ENCODE results near the gene CAPN5. TPM values are rescaled to one million over a fixed set of nuclear protein-coding genes. Genes with fewer than 3 reads are reported as not detected.

CAPN5 gene
- total and polyA plus RNA-seq, 10 of the 15 experiments (the other 5 are each of a cell fraction or from before 2014, with no cell fraction given): 0.02 to 0.33 (median 0.07) TPM; not detected in 3

GRCh38 chr11:77069336-77069968 is 2.7 kb downstream of the CAPN5 start:
- Histone ChIP-seq H3K4me3 (no peak overlapping the region), H3K4me2 (ENCODE audit: control insufficient read depth, insufficient read depth) (no peak overlapping the region), H4K20me1 (ENCODE audit: control insufficient read depth, insufficient read depth) (no peaks in the 10 kb centered on the region), H3K4me1 (ENCODE audit: control insufficient read depth, insufficient read depth, low read length) (peaks cover 6% of the 10 kb centered on the region), H3K9me3 (replicated peaks; ENCODE audit: control insufficient read depth, insufficient read depth, low read length) (no peaks in the 10 kb centered on the region), H2AFZ (ENCODE audit: control insufficient read depth, low read depth, low read length) (no peak overlapping the region), H3K36me3 (ENCODE audit: control insufficient read depth in 2 of 2, insufficient read depth in 2 of 2, low read length in 1 of 2) (no peaks in the 10 kb centered on the region), H3K79me2 (ENCODE audit: control insufficient read depth, insufficient read depth, low read length) (no peaks in the 10 kb centered on the region), H3K9ac (ENCODE audit: control insufficient read depth, insufficient read depth, low read length) (no peak overlapping the region), H3K27me3 (replicated peaks in 1 of 2; ENCODE audit: control insufficient read depth in 2 of 2, insufficient read depth in 2 of 2, low read length in 1 of 2) (peaks cover 0 to 1% of the 10 kb centered on the region in 2 experiments; a peak in 2 of 4 replicates), H3K27ac (ENCODE audit: control insufficient read depth, insufficient read depth) (no peak overlapping the region)
- intact Hi-C loops (cut with micrococcal nuclease; ENCODE audit: unreplicated experiment): no loop called here
- ChIA-PET POLR2A (no interaction called here), SMC1A (ENCODE audit: uncharacterized antibody, unreplicated experiment) (no interaction called here), CTCF (interaction anchor here (1.1 to 1.9 kb wide), 2 partner anchors 22 kb away, joined by 3 to 6 read pairs; no protein-coding TSS in a partner anchor), RAD21 (ENCODE audit: unreplicated experiment) (no interaction called here)
- no TSS peak for BruUV-seq (replicated peaks)
- ATAC-seq (no peak), FAIRE-seq (no peak), DNase-seq (ENCODE audit: low read depth, low spot score) (no peak)
- 24% methylated on average over 6 of the region's 6 CpGs for WGBS (ENCODE audit: insufficient coverage, insufficient replicate concordance, low lambda C conversion rate, missing lambda C conversion rate)
- in situ Hi-C loops (cut with MboI): no loop called here
- TF ChIP-seq SUPT20H (IDR thresholded peaks at IDR 0.05; ENCODE audit: borderline replicate concordance, control insufficient read depth, low read depth, low read length) (no peak), SP1 (IDR thresholded peaks at IDR 0.05; ENCODE audit: low read depth, low read length) (no peak), RUNX3 (IDR thresholded peaks at IDR 0.05; ENCODE audit: low read length) (no peak), STAT1 (conservative IDR thresholded peaks at IDR 0.05) (no peak), ZNF592 (IDR thresholded peaks at IDR 0.05) (no peak), ASH2L (IDR thresholded peaks at IDR 0.05; ENCODE audit: borderline replicate concordance, low read depth) (no peak), SRF (IDR thresholded peaks at IDR 0.05; ENCODE audit: low read depth in 2 of 2, low read length in 2 of 2) (no peak), BACH1 (IDR thresholded peaks at IDR 0.05; ENCODE audit: borderline replicate concordance) (no peak), ZNF622 (IDR thresholded peaks at IDR 0.05) (no peak), IKZF1 (conservative IDR thresholded peaks at IDR 0.05) (no peak), MEF2B (IDR thresholded peaks at IDR 0.05; ENCODE audit: partially characterized antibody, poor library complexity, severe bottlenecking) (no peak), BCLAF1 (IDR thresholded peaks at IDR 0.05) (no peak), NR2C1 (IDR thresholded peaks at IDR 0.05) (no peak)
- TF ChIP-seq, protein P1, sequence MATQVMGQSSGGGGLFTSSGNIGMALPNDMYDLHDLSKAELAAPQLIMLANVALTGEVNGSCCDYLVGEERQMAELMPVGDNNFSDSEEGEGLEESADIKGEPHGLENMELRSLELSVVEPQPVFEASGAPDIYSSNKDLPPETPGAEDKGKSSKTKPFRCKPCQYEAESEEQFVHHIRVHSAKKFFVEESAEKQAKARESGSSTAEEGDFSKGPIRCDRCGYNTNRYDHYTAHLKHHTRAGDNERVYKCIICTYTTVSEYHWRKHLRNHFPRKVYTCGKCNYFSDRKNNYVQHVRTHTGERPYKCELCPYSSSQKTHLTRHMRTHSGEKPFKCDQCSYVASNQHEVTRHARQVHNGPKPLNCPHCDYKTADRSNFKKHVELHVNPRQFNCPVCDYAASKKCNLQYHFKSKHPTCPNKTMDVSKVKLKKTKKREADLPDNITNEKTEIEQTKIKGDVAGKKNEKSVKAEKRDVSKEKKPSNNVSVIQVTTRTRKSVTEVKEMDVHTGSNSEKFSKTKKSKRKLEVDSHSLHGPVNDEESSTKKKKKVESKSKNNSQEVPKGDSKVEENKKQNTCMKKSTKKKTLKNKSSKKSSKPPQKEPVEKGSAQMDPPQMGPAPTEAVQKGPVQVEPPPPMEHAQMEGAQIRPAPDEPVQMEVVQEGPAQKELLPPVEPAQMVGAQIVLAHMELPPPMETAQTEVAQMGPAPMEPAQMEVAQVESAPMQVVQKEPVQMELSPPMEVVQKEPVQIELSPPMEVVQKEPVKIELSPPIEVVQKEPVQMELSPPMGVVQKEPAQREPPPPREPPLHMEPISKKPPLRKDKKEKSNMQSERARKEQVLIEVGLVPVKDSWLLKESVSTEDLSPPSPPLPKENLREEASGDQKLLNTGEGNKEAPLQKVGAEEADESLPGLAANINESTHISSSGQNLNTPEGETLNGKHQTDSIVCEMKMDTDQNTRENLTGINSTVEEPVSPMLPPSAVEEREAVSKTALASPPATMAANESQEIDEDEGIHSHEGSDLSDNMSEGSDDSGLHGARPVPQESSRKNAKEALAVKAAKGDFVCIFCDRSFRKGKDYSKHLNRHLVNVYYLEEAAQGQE (IDR thresholded peaks at IDR 0.05; ENCODE audit: low read depth, low read length): no peak
